K562 (cell line): ENCODE data around the gene CHD2. TPM values are rescaled to one million over a fixed set of nuclear protein-coding genes. Genes with fewer than 3 reads are reported as not detected.

Source experiments
- CBX3 ChIP-seq, 2 experiments: IDR thresholded peaks; 1 replicate in 1 of 2; 2 replicates in 1 of 2; pipeline ENCODE4 v1.6.1; 2012; ENCODE audit warnings: inconsistent platforms in 2 of 2, low read length in 2 of 2, borderline replicate concordance in 1 of 2, control low read depth in 1 of 2
- JUN ChIP-seq, 2 experiments: sonication (generic) in 1 of 2; formaldehyde crosslinking in 1 of 2; IDR thresholded peaks; 2 replicates each; pipeline versions ENCODE4 v1.6.1 to v1.8.0; 2012 to 2022; ENCODE audit warnings: borderline replicate concordance in 2 of 2, mild to moderate bottlenecking in 2 of 2, improper control_type of control experiment in 1 of 2, low read depth in 1 of 2, low read length in 1 of 2, missing genetic modification reagents in 1 of 2
- NELFE ChIP-seq: IDR thresholded peaks from 2 replicates; pipeline ENCODE4 v1.6.1; 2011; ENCODE audit warnings: mild to moderate bottlenecking; ENCODE audit not compliant: insufficient read depth, insufficient read length
- NFIC ChIP-seq: fragments of 450-650 bp; IDR thresholded peaks from 2 replicates; pipeline ENCODE4 v1.6.1; 2017; ENCODE audit warnings: mild to moderate bottlenecking, inconsistent platforms
- OTX1 ChIP-seq: fragments of 450-650 bp; formaldehyde crosslinking; IDR thresholded peaks from 2 replicates; pipeline ENCODE4 v1.4.0; 2022; ENCODE audit warnings: mild to moderate bottlenecking
- TARDBP ChIP-seq: fragments of 450-650 bp; IDR thresholded peaks from 2 replicates; pipeline ENCODE4 v1.6.1; 2016
- polyA plus RNA-seq, 8 experiments: library from polyadenylated mRNA; depleted of rRNA in 4 of 8; stranded (reverse) in 5 of 8; unstranded in 3 of 8; fragments of >200 nt; fragmentation: Nextera tagmentation in 2 of 8; fragmentation: Illumina TruSeq in 1 of 8; extraction: Ambion mirVana in 2 of 8; extraction: Trizol in 1 of 8; gene quantifications; 2 replicates each; pipeline versions ENCODE4 v1.2.1 to v1.2.3, GENCODE V29; 2011 to 2014; ENCODE audit warnings: inconsistent platforms in 1 of 8, missing spikeins in 1 of 8
- total RNA-seq, 7 experiments: library from RNA; depleted of rRNA in 6 of 7; stranded (reverse); fragments of >200 nt in 6 of 7; fragmentation: Illumina TruSeq in 2 of 7; extraction: Trizol in 2 of 7; gene quantifications; 2 replicates each; pipeline versions ENCODE4 v1.2.1 to v1.2.3, GENCODE V29; 2011 to 2021; ENCODE audit warnings: low replicate concordance in 1 of 7
- TF ChIP-seq, protein P1 (sequence below), 2 experiments: fragments of 450-650 bp; IDR thresholded peaks; 2 replicates each; pipeline ENCODE4 v1.6.1; 2016; ENCODE audit warnings: mild to moderate bottlenecking in 2 of 2, borderline replicate concordance in 1 of 2, low read depth in 1 of 2, moderate library complexity in 1 of 2
- TF ChIP-seq, protein P2 (sequence below): fragments of 150-350 bp; IDR thresholded peaks from 2 replicates; pipeline ENCODE4 v1.6.1; 2014; ENCODE audit warnings: low read depth, mild to moderate bottlenecking, low read length, borderline replicate concordance
- TF ChIP-seq, protein P3 (sequence below): fragments of 450-650 bp; IDR thresholded peaks from 2 replicates; pipeline ENCODE4 v1.6.1; 2017; ENCODE audit warnings: antibody characterized with exemption, mild to moderate bottlenecking

Gene CHD2
- total and polyA plus RNA-seq, 9 of the 15 experiments (the other 6 are each of a cell fraction or from before 2014, with no cell fraction given) = 38.9 to 70.8 (median 56.2) TPM

DNA sequence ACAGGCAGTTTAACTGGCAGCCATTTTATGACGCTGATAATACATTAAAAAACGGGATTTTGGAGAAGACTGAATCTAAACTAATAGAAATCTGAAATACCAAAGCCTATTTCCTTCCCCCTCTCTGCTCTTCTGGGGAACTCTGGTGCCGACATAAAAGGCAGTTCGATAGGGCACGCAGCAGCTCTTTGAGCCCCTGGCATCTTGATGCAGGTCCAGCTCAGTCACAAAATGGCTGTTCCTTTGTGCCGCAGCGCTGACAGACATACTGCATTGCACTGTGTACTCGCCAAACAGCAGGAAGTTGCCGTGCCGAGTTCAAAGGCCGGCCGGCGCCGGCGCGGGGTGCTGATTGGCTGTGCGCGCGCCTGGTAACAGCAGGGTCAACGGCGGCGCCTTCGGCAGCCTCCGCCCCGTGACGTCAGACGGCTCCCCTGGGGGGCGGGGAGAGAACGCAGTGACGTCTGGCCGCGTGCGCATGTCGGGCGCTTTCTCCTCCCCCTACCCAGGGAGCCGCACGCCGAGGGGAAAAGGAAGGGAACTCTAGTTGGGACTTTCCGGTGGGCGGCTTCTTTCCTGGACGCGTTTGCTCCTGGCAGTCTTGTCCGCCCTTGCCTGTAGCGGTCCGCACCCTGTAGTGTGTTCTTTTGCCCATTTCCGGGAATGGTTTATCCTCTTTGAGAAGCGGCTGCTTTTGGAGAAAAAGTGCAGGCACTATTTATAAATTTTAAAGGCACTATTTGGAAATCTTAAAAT is 4.0 kb downstream of the CHD2 start (continued):
- TF ChIP-seq, protein P1, sequence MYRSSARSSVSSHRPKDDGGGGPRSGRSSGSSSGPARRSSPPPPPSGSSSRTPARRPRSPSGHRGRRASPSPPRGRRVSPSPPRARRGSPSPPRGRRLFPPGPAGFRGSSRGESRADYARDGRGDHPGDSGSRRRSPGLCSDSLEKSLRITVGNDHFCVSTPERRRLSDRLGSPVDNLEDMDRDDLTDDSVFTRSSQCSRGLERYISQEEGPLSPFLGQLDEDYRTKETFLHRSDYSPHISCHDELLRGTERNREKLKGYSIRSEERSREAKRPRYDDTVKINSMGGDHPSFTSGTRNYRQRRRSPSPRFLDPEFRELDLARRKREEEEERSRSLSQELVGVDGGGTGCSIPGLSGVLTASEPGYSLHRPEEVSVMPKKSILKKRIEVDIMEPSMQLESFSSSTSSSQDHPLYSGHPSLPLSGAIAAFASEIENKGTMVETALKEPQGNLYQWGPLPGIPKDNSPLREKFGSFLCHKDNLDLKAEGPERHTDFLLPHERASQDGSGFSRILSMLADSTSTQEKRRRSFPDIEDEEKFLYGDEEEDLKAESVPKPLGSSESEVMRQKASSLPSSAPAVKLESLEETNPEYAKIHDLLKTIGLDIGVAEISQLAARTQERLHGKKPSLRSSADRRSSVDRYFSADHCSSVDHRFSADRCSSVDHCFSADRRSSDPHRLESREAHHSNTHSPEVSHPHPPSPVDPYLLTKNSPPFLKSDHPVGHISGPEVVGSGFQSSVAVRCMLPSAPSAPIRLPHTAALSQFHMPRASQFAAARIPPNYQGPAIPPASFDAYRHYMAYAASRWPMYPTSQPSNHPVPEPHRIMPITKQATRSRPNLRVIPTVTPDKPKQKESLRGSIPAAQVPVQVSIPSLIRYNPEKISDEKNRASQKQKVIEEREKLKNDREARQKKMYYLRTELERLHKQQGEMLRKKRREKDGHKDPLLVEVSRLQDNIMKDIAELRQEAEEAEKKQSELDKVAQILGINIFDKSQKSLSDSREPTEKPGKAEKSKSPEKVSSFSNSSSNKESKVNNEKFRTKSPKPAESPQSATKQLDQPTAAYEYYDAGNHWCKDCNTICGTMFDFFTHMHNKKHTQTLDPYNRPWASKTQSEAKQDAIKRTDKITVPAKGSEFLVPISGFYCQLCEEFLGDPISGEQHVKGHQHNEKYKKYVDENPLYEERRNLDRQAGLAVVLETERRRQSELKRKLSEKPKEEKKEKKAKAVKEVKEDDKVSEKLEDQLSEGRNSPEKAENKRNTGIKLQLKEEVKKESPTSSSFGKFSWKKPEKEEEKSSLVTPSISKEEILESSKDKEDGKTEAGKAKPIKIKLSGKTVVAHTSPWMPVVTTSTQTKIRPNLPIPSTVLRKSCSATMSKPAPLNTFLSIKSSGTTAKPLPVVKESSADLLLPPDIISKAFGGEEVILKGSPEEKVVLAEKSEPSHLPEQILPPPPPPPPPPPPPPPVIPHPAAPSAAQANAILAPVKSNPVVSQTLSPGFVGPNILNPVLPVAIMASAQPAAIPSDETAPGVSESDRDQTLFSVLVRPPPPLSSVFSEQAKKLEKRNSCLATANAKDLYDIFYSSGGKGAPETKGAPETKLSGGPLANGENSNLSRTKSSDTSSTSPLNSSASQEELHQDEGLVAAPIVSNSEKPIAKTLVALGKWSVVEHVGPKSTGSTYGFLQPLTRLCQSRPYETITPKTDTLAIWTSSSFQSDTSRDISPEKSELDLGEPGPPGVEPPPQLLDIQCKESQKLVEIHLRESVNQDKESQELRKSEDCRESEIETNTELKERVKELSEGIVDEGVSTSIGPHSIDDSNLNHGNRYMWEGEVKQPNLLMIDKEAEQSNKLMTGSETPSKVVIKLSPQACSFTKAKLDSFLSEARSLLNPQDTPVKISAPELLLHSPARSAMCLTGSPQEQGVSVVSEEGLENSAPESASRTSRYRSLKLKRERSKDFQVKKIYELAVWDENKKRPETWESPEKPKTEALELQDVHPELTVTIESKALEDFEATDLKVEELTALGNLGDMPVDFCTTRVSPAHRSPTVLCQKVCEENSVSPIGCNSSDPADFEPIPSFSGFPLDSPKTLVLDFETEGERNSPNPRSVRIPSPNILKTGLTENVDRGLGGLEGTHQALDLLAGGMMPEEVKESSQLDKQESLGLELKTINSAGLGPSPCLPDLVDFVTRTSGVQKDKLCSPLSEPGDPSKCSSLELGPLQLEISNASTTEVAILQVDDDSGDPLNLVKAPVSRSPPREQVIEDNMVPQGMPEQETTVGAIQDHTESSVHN (IDR thresholded peaks at IDR 0.05; ENCODE audit: borderline replicate concordance in 1 of 2, low read depth in 1 of 2) = peak in 1 of 2 experiments; percentile 90; a peak in 2 of 4 replicates
- TF ChIP-seq, protein P2, sequence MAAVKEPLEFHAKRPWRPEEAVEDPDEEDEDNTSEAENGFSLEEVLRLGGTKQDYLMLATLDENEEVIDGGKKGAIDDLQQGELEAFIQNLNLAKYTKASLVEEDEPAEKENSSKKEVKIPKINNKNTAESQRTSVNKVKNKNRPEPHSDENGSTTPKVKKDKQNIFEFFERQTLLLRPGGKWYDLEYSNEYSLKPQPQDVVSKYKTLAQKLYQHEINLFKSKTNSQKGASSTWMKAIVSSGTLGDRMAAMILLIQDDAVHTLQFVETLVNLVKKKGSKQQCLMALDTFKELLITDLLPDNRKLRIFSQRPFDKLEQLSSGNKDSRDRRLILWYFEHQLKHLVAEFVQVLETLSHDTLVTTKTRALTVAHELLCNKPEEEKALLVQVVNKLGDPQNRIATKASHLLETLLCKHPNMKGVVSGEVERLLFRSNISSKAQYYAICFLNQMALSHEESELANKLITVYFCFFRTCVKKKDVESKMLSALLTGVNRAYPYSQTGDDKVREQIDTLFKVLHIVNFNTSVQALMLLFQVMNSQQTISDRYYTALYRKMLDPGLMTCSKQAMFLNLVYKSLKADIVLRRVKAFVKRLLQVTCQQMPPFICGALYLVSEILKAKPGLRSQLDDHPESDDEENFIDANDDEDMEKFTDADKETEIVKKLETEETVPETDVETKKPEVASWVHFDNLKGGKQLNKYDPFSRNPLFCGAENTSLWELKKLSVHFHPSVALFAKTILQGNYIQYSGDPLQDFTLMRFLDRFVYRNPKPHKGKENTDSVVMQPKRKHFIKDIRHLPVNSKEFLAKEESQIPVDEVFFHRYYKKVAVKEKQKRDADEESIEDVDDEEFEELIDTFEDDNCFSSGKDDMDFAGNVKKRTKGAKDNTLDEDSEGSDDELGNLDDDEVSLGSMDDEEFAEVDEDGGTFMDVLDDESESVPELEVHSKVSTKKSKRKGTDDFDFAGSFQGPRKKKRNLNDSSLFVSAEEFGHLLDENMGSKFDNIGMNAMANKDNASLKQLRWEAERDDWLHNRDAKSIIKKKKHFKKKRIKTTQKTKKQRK = no peak
- TF ChIP-seq TARDBP (peak; percentile 81; the same call in 1 of the 2 replicates), NELFE (no peak), NFIC (0 out of 2 replicates have a peak, but pooled peaks have one; percentile 31), OTX1 (CRISPR knock-in tag) (peak; percentile 89; the same call in 1 of the 2 replicates), JUN (IDR thresholded peaks at IDR 0.05; ENCODE audit: borderline replicate concordance, low read depth, low read length) (peak; percentile 77), JUN (CRISPR knock-in tag; IDR thresholded peaks at IDR 0.05; ENCODE audit: borderline replicate concordance) (no peak), CBX3 (IDR thresholded peaks at IDR 0.05; ENCODE audit: borderline replicate concordance in 1 of 2, low read length in 2 of 2) (peak in 1 of 2 experiments; percentile 67; a peak in 2 of 3 replicates)
- TF ChIP-seq, protein P3, sequence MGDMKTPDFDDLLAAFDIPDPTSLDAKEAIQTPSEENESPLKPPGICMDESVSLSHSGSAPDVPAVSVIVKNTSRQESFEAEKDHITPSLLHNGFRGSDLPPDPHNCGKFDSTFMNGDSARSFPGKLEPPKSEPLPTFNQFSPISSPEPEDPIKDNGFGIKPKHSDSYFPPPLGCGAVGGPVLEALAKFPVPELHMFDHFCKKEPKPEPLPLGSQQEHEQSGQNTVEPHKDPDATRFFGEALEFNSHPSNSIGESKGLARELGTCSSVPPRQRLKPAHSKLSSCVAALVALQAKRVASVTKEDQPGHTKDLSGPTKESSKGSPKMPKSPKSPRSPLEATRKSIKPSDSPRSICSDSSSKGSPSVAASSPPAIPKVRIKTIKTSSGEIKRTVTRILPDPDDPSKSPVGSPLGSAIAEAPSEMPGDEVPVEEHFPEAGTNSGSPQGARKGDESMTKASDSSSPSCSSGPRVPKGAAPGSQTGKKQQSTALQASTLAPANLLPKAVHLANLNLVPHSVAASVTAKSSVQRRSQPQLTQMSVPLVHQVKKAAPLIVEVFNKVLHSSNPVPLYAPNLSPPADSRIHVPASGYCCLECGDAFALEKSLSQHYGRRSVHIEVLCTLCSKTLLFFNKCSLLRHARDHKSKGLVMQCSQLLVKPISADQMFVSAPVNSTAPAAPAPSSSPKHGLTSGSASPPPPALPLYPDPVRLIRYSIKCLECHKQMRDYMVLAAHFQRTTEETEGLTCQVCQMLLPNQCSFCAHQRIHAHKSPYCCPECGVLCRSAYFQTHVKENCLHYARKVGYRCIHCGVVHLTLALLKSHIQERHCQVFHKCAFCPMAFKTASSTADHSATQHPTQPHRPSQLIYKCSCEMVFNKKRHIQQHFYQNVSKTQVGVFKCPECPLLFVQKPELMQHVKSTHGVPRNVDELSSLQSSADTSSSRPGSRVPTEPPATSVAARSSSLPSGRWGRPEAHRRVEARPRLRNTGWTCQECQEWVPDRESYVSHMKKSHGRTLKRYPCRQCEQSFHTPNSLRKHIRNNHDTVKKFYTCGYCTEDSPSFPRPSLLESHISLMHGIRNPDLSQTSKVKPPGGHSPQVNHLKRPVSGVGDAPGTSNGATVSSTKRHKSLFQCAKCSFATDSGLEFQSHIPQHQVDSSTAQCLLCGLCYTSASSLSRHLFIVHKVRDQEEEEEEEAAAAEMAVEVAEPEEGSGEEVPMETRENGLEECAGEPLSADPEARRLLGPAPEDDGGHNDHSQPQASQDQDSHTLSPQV = peak; percentile 92; the same call in 1 of the 2 replicates
